SU-DHL-6 (cell line): ENCODE results near the gene DNAAF5.

Source experiments
- EZH2phosphoT487 ChIP-seq: fragments of 200-600 bp; sonication (generic), shearing (Covaris generic); conservative IDR thresholded peaks from 2 replicates; pipeline ENCODE4 v1.6.1; 2018; ENCODE audit warnings: mild to moderate bottlenecking, antibody characterized with exemption, low read length, moderate library complexity, mixed read lengths
- TF ChIP-seq, protein P1 (sequence below): fragments of 200-600 bp; sonication (generic); IDR thresholded peaks from one replicate; pipeline ENCODE4 v1.5.1; 2017; ENCODE audit warnings: antibody characterized with exemption, mild to moderate bottlenecking, low read length, moderate library complexity; ENCODE audit not compliant: insufficient read depth, poor library complexity, severe bottlenecking

GRCh38 chr7:726854-727103 lies 280 bp downstream of the DNAAF5 start:
- TF ChIP-seq, protein P1, sequence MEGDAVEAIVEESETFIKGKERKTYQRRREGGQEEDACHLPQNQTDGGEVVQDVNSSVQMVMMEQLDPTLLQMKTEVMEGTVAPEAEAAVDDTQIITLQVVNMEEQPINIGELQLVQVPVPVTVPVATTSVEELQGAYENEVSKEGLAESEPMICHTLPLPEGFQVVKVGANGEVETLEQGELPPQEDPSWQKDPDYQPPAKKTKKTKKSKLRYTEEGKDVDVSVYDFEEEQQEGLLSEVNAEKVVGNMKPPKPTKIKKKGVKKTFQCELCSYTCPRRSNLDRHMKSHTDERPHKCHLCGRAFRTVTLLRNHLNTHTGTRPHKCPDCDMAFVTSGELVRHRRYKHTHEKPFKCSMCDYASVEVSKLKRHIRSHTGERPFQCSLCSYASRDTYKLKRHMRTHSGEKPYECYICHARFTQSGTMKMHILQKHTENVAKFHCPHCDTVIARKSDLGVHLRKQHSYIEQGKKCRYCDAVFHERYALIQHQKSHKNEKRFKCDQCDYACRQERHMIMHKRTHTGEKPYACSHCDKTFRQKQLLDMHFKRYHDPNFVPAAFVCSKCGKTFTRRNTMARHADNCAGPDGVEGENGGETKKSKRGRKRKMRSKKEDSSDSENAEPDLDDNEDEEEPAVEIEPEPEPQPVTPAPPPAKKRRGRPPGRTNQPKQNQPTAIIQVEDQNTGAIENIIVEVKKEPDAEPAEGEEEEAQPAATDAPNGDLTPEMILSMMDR, result no peak
- TF ChIP-seq EZH2phosphoT487, result no peak
